ENCODE measurements around the gene RUNX2. TPM values are rescaled to one million over a fixed set of nuclear protein-coding genes. Genes with fewer than 3 reads are reported as not detected.

RUNX2 gene
- total and polyA plus RNA-seq, 2 of the 8 experiments (the other 6 are each of a cell fraction or from before 2014, with no cell fraction given): 0.26 to 1.2 TPM

DNA sequence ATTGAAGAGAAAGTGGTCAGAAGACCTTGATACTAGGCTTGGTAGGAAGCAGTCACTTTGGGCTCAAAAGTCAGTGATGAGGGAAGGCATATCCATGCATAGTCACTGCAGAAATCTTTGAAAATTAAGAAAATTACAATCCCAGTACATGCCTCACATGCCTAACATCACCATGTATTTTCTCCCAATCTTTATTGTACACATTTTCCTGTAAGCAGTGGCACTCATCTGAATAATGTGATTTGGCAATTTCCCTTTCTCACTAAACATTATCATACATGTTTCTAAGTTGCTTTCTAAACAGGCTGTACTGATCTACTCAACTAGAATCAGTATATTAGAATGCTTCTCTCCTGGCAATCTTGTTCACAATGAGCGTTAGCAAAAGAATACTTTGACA lies 330.3 kb downstream of the RUNX2 start:
- 79% methylated on average over 1 of the region's 1 CpG; no CpG with 5 or more reads in 1 of the 2 experiments for WGBS, 2 experiments (ENCODE audit: extremely low coverage in 1 of 2, insufficient coverage in 1 of 2, insufficient read length in 1 of 2, insufficient replicate concordance in 2 of 2, low coverage in 1 of 2, low lambda C conversion rate in 2 of 2, missing lambda C conversion rate in 1 of 2)
- POLR2A ChIA-PET (ENCODE audit: partially characterized antibody): no interaction called here
- no peak for FAIRE-seq
- TF ChIP-seq RXRA (IDR thresholded peaks at IDR 0.05; ENCODE audit: insufficient read depth, low read depth, low read length) (no peak), TBP (IDR thresholded peaks at IDR 0.05; ENCODE audit: low read depth, low read length) (no peak), RNF2 (IDR thresholded peaks at IDR 0.05; ENCODE audit: borderline replicate concordance, low read depth, low read length, missing control alignments, poor library complexity, severe bottlenecking) (no peak), POU5F1 (IDR thresholded peaks at IDR 0.05; ENCODE audit: low read depth, low read length) (no peak), GABPA (IDR thresholded peaks at IDR 0.05; ENCODE audit: borderline replicate concordance, insufficient read depth, low read length) (no peak), EZH2 (IDR thresholded peaks at IDR 0.05; ENCODE audit: low read depth, low read length, severe bottlenecking) (no peak), ASH2L (IDR thresholded peaks at IDR 0.05; ENCODE audit: low read length) (no peak), HDAC6 (IDR thresholded peaks at IDR 0.05; ENCODE audit: low read depth, low read length) (no peak), CBX8 (IDR thresholded peaks at IDR 0.05; ENCODE audit: borderline replicate concordance, low read depth, low read length) (no peak), SP1 (IDR thresholded peaks at IDR 0.05; ENCODE audit: low read depth, low read length) (no peak), SP2 (IDR thresholded peaks at IDR 0.05; ENCODE audit: low read length) (no peak)
- TF ChIP-seq, protein P1, sequence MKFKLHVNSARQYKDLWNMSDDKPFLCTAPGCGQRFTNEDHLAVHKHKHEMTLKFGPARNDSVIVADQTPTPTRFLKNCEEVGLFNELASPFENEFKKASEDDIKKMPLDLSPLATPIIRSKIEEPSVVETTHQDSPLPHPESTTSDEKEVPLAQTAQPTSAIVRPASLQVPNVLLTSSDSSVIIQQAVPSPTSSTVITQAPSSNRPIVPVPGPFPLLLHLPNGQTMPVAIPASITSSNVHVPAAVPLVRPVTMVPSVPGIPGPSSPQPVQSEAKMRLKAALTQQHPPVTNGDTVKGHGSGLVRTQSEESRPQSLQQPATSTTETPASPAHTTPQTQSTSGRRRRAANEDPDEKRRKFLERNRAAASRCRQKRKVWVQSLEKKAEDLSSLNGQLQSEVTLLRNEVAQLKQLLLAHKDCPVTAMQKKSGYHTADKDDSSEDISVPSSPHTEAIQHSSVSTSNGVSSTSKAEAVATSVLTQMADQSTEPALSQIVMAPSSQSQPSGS (IDR thresholded peaks at IDR 0.05; ENCODE audit: low read length): no peak

More for the DNA sequence above, 330.3 kb downstream of the RUNX2 start:
- Histone ChIP-seq H3K14ac (ENCODE audit: insufficient read length) (no peak overlapping the region), H3K36me3 (ENCODE audit: control insufficient read depth in 2 of 4, insufficient read depth in 4 of 4, low read length in 3 of 4) (no peaks in the 10 kb centered on the region), H3K4me3 (ENCODE audit: extremely low read depth in 1 of 4, insufficient read depth in 2 of 4, low read depth in 3 of 4, low read length in 4 of 4) (no peak overlapping the region), H4K5ac (ENCODE audit: insufficient read length, low read depth, low read length) (no peak overlapping the region), H2BK120ac (replicated peaks; ENCODE audit: low read depth, low read length) (no peak overlapping the region), H3K23ac (ENCODE audit: insufficient read length) (no peak overlapping the region), H3K4me1 (replicated peaks in 1 of 4; ENCODE audit: control insufficient read depth in 3 of 4, insufficient read depth in 4 of 4, low read length in 3 of 4) (no peaks in the 10 kb centered on the region), H2BK12ac (ENCODE audit: low read depth, low read length) (no peak overlapping the region), H3K9me3 (ENCODE audit: insufficient read depth in 2 of 2, low read depth in 1 of 2, low read length in 1 of 2) (no peaks in the 10 kb centered on the region), H3K4me2 (ENCODE audit: insufficient read depth in 1 of 2, low read depth in 2 of 2, low read length in 2 of 2) (no peak overlapping the region), H2BK20ac (ENCODE audit: low read length) (no peak overlapping the region), H2BK15ac (ENCODE audit: low read length) (no peak overlapping the region), H3K4ac (replicated peaks; ENCODE audit: insufficient read length, low read depth, low read length) (no peak overlapping the region), H3K27me3 (replicated peaks in 1 of 4; ENCODE audit: control insufficient read depth in 3 of 4, extremely low read depth in 1 of 4, insufficient read depth in 3 of 4, low read length in 3 of 4) (peaks cover 13 to 19% (median 15%) of the 10 kb centered on the region in 4 experiments), H4K91ac (replicated peaks; ENCODE audit: insufficient read length, low read length) (no peak overlapping the region), H4K20me1 (replicated peaks in 1 of 2; ENCODE audit: control insufficient read depth in 1 of 2, insufficient read depth in 2 of 2, low read length in 2 of 2) (no peaks in the 10 kb centered on the region), H2AK5ac (ENCODE audit: low read depth, low read length) (no peak overlapping the region), H3K79me1 (ENCODE audit: low read depth, low read length) (no peaks in the 10 kb centered on the region), H3K27ac (ENCODE audit: low read depth, low read length) (no peak overlapping the region), H2BK5ac (ENCODE audit: low read depth, low read length) (no peak overlapping the region), H4K8ac (ENCODE audit: extremely low read depth, insufficient read depth, low read length) (no peak overlapping the region), H3K23me2 (ENCODE audit: low read depth, low read length) (peaks cover 3% of the 10 kb centered on the region; the same call in 1 of the 2 replicates), H3K18ac (ENCODE audit: extremely low read depth, low read length) (no peak overlapping the region), H3K9ac (replicated peaks in 1 of 4; ENCODE audit: extremely low read depth in 1 of 4, low read depth in 3 of 4, low read length in 3 of 4) (no peak overlapping the region), H3K79me2 (ENCODE audit: control insufficient read depth in 1 of 2, insufficient read depth in 2 of 2, low read length in 2 of 2) (no peaks in the 10 kb centered on the region), H2AFZ (ENCODE audit: low read length) (no peak overlapping the region), H3K56ac (replicated peaks; ENCODE audit: insufficient read length, low read depth, low read length) (no peak overlapping the region)
- no peak for DNase-seq (ENCODE audit: low read depth in 1 of 2, low spot score in 2 of 2)
- CTCF ChIA-PET (ENCODE audit: partially characterized antibody): interaction anchor here (0.9 kb wide), 1 partner anchor 157 kb away, joined by 4 read pairs; no protein-coding TSS in a partner anchor

All from H1 (cell line).